Upper lobe of right lung (tissue), 1 donor: ENCODE data around the gene TMEM176A. TPM values are rescaled to one million over a fixed set of nuclear protein-coding genes. Genes with fewer than 3 reads are reported as not detected.
A peak's percentile ranks its signal among the peaks of the same experiment; 100 is the strongest.
"Not testable (repeated sequence)": the region's sequence is repeated elsewhere in the genome, so short reads cannot be mapped to it uniquely, and the experiment has no call there.

Experiments used
- ATAC-seq: fragments of 200-7000 bp; cut with Tn5 transposase; one replicate; pipeline ENCODE4 v1.9.1; 2020; ENCODE audit warnings: mild to moderate bottlenecking, moderate library complexity
- DNase-seq: peaks from one replicate; pipeline ENCODE4 v3.0.0-alpha.2; 2020
- H3K27ac ChIP-seq: fragments of 200-600 bp; one replicate; pipeline ENCODE4 v1.8.0; 2022
- H3K27me3 ChIP-seq: fragments of 200-600 bp; one replicate; pipeline ENCODE4 v1.8.0; 2022; ENCODE audit warnings: mild to moderate bottlenecking
- H3K36me3 ChIP-seq: fragments of 200-600 bp; one replicate; pipeline ENCODE4 v1.8.0; 2022
- H3K4me1 ChIP-seq: fragments of 200-600 bp; one replicate; pipeline ENCODE4 v1.8.0; 2022
- H3K4me3 ChIP-seq: fragments of 200-600 bp; one replicate; pipeline ENCODE4 v1.8.0; 2022; ENCODE audit warnings: mild to moderate bottlenecking
- H3K9me3 ChIP-seq: fragments of 200-600 bp; one replicate; pipeline ENCODE4 v1.8.0; 2022
- intact Hi-C: fragments of 100-400 bp; cut with DNase I; formaldehyde crosslinking; loops from one replicate; pipeline ENCODE4 v1.11.0; 2022
- total RNA-seq: library from RNA; stranded (reverse); fragmentation: NEBNext Ultra II Directional; extraction: Animal tissue kit (Norgen Biotek cat#: 25700); gene quantifications from one replicate; pipeline ENCODE4 v1.2.1, GENCODE V29; 2021
- TF ChIP-seq, protein P1 (sequence below): fragments of 200-600 bp; IDR thresholded peaks from one replicate; pipeline ENCODE4 v1.8.0; 2022; ENCODE audit warnings: antibody characterized with exemption
- donor health status: DM: no; HTN: yes; CAD: no; lungs with severe emphysema.

TMEM176A gene
- total RNA-seq, 1 donor from 2014 or later: 63.7 TPM

DNA sequence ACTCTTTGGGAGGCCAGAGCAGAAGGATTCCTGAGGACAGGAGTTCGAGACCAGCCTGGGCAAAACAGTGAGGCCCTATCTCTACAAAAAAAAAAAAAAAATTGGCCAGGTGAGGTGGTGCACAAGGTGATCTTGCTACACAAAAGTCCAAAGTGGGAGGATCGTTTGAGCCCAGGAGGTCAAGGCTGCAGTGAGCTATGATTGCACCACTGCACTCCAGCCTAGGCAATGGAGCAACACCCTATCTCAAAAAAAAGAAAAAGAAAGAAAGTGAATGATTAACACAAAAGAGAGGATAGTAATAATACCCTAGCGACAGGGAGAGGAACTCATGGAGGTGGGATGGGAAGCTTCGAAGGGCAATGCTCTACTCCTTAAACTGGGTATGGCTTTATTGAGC is 30.8 kb upstream of the TMEM176A start:
- intact Hi-C loops: no loop called here
- Histone ChIP-seq H3K27me3 (no peaks in the 10 kb centered on the region), H3K36me3 (no peaks in the 10 kb centered on the region), H3K27ac (no peak overlapping the region), H3K9me3 (peaks cover 7% of the 10 kb centered on the region), H3K4me1 (no peaks in the 10 kb centered on the region), H3K4me3 (no peak overlapping the region)
- no peak for ATAC-seq
- no peak for DNase-seq
- TF ChIP-seq, protein P1, sequence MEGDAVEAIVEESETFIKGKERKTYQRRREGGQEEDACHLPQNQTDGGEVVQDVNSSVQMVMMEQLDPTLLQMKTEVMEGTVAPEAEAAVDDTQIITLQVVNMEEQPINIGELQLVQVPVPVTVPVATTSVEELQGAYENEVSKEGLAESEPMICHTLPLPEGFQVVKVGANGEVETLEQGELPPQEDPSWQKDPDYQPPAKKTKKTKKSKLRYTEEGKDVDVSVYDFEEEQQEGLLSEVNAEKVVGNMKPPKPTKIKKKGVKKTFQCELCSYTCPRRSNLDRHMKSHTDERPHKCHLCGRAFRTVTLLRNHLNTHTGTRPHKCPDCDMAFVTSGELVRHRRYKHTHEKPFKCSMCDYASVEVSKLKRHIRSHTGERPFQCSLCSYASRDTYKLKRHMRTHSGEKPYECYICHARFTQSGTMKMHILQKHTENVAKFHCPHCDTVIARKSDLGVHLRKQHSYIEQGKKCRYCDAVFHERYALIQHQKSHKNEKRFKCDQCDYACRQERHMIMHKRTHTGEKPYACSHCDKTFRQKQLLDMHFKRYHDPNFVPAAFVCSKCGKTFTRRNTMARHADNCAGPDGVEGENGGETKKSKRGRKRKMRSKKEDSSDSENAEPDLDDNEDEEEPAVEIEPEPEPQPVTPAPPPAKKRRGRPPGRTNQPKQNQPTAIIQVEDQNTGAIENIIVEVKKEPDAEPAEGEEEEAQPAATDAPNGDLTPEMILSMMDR: no peak

DNA sequence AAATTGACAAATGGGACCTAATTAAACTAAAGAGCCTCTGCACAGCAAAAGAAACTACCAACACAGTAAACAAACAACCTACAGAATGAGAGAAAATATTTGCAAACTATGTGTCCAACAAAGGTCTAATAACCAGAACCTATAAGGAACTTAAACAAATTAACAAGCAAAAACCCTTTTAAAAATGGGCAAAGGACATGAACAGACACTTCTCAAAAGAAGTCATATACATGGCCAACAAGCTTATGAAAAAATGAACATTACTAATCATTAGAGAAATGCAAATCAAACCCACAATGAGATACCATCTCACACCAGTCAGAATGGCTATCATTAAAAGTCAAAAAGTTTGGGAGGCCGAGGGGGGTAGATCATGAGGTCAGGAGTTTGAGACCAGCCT is 26.4 kb upstream of the TMEM176A start:
- H3K4me1 ChIP-seq, DNase-seq, H3K27me3 ChIP-seq, H3K27ac ChIP-seq, H3K4me3 ChIP-seq, intact Hi-C loops, H3K36me3 ChIP-seq, ATAC-seq, H3K9me3 ChIP-seq: not testable (repeated sequence)

DNA sequence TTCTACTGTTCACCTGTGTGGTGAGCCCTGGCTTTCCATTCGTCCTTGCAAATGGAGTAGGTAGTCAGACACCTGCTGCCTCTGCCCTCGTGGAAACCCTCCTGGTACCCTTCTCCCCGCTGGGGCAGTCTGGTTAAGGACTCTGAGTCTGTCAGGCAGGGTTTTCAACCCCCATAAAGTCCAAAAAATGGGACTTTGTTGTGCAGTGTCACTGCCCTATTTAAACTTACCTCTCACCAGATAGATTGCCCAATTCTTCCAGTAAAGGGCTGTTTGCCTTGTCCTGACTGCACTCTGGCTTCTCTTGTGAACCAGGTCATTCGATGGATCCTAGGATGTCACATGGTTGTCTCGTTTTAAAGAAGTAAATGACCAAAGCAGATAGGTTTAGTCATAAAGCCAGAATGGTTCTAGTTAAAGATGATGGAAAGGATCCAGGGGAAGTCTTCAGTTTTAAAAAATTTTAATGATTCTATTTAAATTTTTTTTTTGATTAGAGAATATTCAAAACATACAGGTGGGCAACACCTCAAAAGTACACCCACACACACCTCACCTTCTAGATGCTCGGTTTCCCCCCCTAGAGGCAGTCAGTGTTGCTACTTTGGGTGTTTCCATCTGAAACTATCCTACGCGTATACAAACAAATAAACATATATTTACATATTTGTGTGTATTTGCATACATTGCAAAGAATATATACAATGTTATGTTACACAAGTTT is 22.4 kb upstream of the TMEM176A start:
- Histone ChIP-seq H3K9me3 (peaks cover 7% of the 10 kb centered on the region), H3K4me3 (no peak overlapping the region), H3K27me3 (no peaks in the 10 kb centered on the region), H3K36me3 (no peaks in the 10 kb centered on the region), H3K27ac (no peak overlapping the region), H3K4me1 (peaks cover 22% of the 10 kb centered on the region)
- intact Hi-C loops: no loop called here
- TF ChIP-seq, protein P1: no peak
- DNase-seq (no peak), ATAC-seq (no peak)

DNA sequence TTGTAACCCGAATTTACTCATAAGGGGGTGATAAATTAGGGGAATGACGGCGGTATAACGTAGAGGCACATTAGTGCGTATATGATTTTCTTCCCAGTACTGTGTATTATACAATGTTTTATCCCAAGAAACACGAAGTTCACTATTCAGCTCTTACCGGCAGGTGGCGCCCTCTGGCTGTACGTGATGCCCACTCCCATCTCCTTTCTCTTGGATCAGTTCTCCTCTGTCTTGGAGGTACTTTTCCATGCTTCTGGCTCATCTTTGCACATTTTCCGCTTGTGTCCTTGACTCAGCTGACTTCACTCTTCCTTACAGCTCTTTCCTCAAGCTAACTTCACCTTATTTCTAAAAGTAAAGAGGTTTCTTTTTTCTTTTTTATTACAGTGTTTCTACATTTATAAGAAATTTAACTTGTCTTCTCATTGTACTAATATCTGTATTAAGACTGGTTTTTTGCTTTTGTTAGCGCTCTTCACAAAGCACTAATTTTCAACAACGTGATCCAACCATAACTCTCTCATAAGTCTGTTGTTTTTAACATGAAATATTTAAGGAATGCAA is 21.7 kb upstream of the TMEM176A start:
- peak; percentile 94 for ATAC-seq
- intact Hi-C loops: no loop called here
- peaks cover 7% of the 10 kb centered on the region for H3K9me3 ChIP-seq

DNA sequence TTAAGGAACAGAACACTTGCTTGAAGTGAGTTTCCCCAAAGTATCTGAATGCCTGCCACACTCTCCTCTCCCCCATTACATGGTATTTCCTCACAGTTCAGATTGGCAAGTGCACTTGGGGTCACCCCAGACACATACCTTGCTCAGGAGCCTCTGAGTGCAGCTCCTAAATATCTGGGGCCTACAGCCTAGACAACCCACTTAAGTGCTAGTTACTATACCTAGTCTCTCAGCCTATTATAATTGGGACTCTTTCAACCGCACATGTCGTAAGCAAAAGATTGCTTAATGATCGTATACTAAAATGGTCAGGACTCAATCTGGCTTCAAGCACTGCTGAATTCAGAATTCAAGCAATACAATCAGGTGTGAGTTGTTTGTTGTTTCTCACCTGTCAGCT is 20.3 kb upstream of the TMEM176A start:
- ATAC-seq: peak; percentile 44
- intact Hi-C loops: loop anchor here (5.0 kb wide), 1 partner anchor 1008 kb away; the partner anchor contains the start of gene ZNF467
- TF ChIP-seq, protein P1: no peak
- Histone ChIP-seq H3K4me3 (no peak overlapping the region), H3K27ac (peak overlapping the region; percentile 12), H3K4me1 (peaks cover 27% of the 10 kb centered on the region), H3K36me3 (no peaks in the 10 kb centered on the region), H3K9me3 (no peaks in the 10 kb centered on the region), H3K27me3 (no peaks in the 10 kb centered on the region)
- no peak for DNase-seq

More for the DNA sequence above, 21.7 kb upstream of the TMEM176A start:
- H3K27ac ChIP-seq: no peak overlapping the region
- DNase-seq: peak; percentile 88
- TF ChIP-seq, protein P1: peak; percentile 95
- no peaks in the 10 kb centered on the region for H3K36me3 ChIP-seq
- no peaks in the 10 kb centered on the region for H3K27me3 ChIP-seq
- H3K4me3 ChIP-seq: no peak overlapping the region
- H3K4me1 ChIP-seq: peaks cover 22% of the 10 kb centered on the region

DNA sequence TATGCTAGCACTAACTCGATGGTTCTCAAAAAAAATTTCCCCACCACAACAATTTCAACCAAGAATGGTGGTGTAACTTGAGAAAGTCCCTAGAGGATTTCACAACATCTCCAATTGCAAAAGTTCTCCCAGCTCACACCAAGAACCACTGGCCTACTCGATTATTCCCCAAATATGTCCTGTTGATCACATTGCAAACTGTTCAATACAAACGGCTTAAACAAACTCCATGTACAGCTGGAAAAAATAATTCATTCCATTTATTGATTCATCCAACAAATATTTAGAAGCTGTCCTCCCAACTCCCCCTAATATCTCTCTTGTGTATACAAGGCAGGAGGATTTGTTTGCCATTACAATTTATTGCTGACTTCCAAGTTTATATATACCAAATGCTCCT is 19.5 kb upstream of the TMEM176A start:
- H3K4me1 ChIP-seq: peaks cover 27% of the 10 kb centered on the region
- no peak overlapping the region for H3K4me3 ChIP-seq
- intact Hi-C loops: loop anchor here (5.0 kb wide), 1 partner anchor 1009 kb away; the partner anchor contains the start of gene ZNF467
- TF ChIP-seq, protein P1: no peak
- no peak for DNase-seq
- H3K9me3 ChIP-seq: no peaks in the 10 kb centered on the region
- H3K27ac ChIP-seq: peak overlapping the region; percentile 12
- no peaks in the 10 kb centered on the region for H3K36me3 ChIP-seq
- no peaks in the 10 kb centered on the region for H3K27me3 ChIP-seq
- ATAC-seq: peak; percentile 25
